GM18505 (cell line): Measurements from ENCODE around the gene DENND11.

Source experiments
- ATAC-seq: cut with Tn5 transposase; IDR thresholded peaks from one replicate; pipeline ENCODE4 v1.9.1; 2021; ENCODE audit not compliant: unreplicated experiment
- POLR2A ChIP-seq: IDR thresholded peaks from 4 replicates; pipeline ENCODE4 v1.6.1; 2011; ENCODE audit warnings: borderline replicate concordance; ENCODE audit not compliant: insufficient read depth, insufficient read length; ENCODE audit errors: extremely low read depth

DENND11 gene

DNA sequence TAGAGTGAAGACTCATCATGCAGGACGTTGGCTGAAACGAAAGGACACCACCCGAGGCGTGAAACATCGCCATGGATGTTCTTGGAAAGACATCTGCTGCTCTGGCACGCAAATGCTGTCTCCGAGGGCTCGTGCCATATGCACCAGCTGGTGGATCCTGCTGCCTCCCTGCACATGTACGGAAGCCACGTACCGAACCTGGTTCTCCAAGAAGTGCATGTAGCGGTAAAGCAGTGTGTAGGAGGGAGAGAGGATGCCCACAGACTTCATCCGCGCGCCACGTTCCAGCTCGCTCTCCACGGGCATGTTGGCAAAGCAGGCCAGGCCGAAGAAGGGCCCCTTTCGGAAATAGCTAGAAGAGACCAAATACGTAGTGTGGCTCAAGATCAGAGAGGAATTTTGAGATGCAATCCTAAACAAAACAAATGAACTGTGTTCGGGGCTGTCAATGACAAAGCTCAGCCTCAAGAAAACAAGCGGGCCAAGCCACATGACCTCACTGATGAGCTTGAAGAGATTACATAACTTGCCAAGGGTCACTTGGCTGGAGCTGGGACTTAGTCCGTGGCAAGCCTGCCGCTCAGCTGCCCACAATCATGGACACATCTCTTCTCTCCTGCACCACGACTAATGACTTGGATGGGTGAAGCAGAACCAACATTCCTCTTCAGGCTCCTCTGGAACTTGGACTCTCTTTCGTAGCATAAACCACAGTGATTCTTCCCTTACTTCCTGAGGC, 16.5 kb downstream of the DENND11 start:
- no peak for TF ChIP-seq POLR2A
- ATAC-seq = no peak

- ATAC-seq = peak; percentile 77
- no peak for TF ChIP-seq POLR2A
Observed at GRCh38 chr7:141679014-141679413, 23.0 kb downstream of the DENND11 start.

- no peak for ATAC-seq
- TF ChIP-seq POLR2A = no peak
Observed at GRCh38 chr7:141676618-141677017, 25.3 kb downstream of the DENND11 start.

GRCh38 chr7:141675436-141676215, 26.3 kb downstream of the DENND11 start:
- no peak for ATAC-seq
- no peak for TF ChIP-seq POLR2A

GRCh38 chr7:141674702-141675101, 27.3 kb downstream of the DENND11 start:
- ATAC-seq = no peak
- no peak for TF ChIP-seq POLR2A

DNA sequence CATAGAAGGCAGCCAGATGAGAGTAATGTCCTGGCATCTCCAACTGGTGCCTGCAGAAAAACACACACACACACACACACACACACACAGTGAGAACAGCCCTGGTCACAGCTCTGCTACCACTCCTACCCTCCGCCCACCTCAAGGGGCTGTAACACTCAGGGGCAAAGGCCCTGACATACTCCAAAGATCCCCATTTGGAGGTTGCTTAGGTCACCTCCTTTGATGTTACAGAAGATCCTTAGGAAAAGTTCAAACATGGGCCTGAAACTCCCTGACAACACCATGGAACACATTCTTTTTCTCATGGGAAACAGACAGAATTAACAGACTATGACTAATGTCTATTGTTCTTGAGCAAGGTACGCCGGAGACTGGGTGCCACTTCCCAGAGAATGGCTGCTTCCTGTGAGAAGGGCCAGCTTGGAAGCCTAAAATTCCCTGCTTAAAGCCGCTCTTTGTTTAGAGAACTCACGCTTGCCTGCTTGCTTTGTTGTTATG, 27.7 kb downstream of the DENND11 start:
- ATAC-seq = no peak
- TF ChIP-seq POLR2A = no peak

DNA sequence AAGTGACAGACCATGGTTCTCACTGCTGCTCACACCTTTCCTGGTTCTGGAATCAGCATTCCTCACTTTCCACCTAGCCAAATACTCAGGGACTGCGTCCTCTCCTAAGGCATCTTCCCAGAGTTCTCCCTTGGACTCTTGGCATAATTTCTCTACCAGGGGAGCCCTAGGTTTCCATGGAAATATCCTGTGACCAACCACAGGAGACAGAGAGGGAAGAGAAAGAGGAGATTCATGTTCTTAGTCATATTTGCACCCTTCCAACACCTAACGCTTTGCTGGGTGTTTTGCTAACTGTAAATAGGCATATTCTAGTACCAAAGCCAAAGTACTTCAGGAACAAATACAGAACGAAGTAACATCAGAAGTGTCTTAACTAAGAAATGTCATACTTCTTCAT, 28.6 kb downstream of the DENND11 start:
- TF ChIP-seq POLR2A = no peak
- no peak for ATAC-seq

DNA sequence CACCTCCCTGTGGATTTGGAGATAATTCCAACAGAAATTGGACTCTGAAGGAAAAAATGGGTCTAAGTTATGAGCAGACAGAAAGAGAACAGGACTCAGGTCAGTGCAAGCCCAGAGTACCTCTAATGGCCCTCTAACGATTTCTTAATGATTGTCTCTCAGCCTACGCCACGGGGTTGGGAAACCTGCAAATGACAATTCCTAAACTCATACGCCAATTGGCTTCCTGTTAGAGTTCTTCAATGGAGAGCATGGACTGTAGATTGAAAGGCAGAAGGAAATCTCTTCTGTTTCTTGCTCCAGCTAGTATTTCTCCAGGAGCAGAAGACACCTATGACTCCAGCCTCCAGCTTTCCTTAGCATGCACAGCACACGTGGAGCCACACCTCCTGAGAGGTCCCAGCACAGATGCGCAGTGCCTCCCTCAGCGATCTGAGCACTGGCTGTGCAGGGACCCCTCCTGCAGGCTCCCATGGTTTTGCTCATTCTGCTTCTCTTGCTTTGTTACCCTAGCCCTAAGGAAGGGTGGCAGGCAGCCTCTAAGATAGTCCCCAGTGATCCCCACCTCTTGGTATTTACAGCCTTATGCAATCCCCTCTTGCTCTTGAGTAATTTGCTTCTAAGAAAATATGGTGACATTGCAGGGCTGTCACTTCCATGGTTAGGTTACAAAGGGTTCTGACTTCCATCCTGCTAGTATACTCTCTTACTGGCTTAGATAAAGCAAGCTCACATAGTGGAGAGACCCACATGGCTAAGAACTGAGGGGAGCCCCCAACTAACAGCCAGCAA, 30.1 kb downstream of the DENND11 start:
- no peak for TF ChIP-seq POLR2A
- ATAC-seq = no peak

DNA sequence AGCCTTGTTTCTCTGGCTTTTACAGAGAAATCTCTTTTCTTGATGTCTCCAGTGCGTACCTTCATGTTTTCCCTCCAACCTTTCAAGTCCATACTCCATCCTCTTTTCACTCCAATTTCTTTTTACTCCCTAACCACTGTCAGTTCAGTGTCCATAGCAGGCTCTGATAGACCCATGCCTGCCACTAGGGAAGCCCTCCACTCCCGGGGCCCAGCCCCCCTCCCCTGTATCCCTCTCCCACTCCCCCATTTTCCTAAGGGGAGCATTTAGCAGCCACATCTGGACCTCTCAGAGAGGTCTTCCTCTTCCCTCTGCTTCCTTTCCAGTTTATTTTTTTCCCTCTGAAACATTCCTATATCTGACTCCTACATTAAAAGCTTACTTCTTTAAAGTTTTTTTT, 33.1 kb downstream of the DENND11 start:
- ATAC-seq = no peak
- no peak for TF ChIP-seq POLR2A

GRCh38 chr7:141666071-141666470, 35.9 kb downstream of the DENND11 start:
- TF ChIP-seq POLR2A = no peak
- ATAC-seq = no peak

- no peak for TF ChIP-seq POLR2A
- ATAC-seq = no peak
Observed at GRCh38 chr7:141665208-141666035, 36.5 kb downstream of the DENND11 start.

DNA sequence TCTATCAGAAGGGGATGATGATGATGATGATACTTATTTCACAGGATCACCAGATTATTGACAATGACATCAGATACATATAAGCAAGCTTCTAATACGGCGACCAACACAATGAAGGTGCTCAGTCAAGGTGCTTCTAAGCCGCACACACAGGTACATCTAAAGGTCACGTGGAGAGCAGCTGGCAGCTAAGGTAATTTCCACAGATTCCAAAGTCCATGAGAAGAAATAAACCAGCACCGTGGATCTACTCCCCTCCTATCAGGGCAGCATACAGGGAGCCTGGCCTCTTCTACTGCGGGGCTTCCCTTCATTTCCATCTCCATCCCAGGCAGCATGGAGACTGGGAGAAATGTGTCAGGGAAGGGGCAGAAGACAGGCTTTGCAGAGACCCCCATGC, 37.5 kb downstream of the DENND11 start:
- no peak for ATAC-seq
- no peak for TF ChIP-seq POLR2A
